Left colon (tissue), 2 donors: ENCODE results near the gene LY6G6C. TPM values are rescaled to one million over a fixed set of nuclear protein-coding genes. Genes with fewer than 3 reads are reported as not detected.

Source experiments
- ATAC-seq: fragments of 200-7000 bp; cut with Tn5 transposase; one replicate; pipeline ENCODE4 v1.9.1; 2020; ENCODE audit warnings: mild to moderate bottlenecking, moderate library complexity
- DNase-seq, 2 donors: peaks; one replicate each; pipeline ENCODE4 v3.0.0-alpha.2; 2020
- intact Hi-C, 2 donors: fragments of 100-400 bp; cut with DNase I in 1 of 2; cut with micrococcal nuclease in 1 of 2; formaldehyde crosslinking; loops; one replicate each; pipeline versions ENCODE4 v1.11.2 to v1.14.0; 2022; cut with DNase I, micrococcal nuclease
- total RNA-seq, 2 donors: library from RNA; stranded (reverse); fragmentation: NEBNext Ultra II Directional; extraction: Animal tissue kit (Norgen Biotek cat#: 25700); gene quantifications; one replicate each; pipeline ENCODE4 v1.2.1, GENCODE V29; 2021
- donor health status: DM: no; HTN: no; CAD: no.
- donor health status: DM: yes; HTN: yes; CAD: no.

LY6G6C gene
- total RNA-seq, 2 donors from 2014 or later, result not detected

GRCh38 chr6:31749301-31750036 is 27.9 kb upstream of the LY6G6C start:
- no peak for DNase-seq
- intact Hi-C loops, result no loop called here
- no peak for ATAC-seq

GRCh38 chr6:31744422-31744821 is 22.9 kb upstream of the LY6G6C start:
- ATAC-seq (no peak), DNase-seq (no peak)
- intact Hi-C loops, result no loop called here

GRCh38 chr6:31742894-31743293 is 21.3 kb upstream of the LY6G6C start:
- intact Hi-C loops, result no loop called here
- ATAC-seq (no peak), DNase-seq (no peak)

- ATAC-seq (no peak), DNase-seq (no peak)
- intact Hi-C loops, result no loop called here
Observed at GRCh38 chr6:31741815-31742214, 20.3 kb upstream of the LY6G6C start.

GRCh38 chr6:31740397-31741223 is 19.1 kb upstream of the LY6G6C start:
- no peak for DNase-seq
- intact Hi-C loops, result no loop called here
- ATAC-seq, result peak; percentile 2

- intact Hi-C loops, result loop anchor here in 1 of 2 donors (5.0 kb wide), 1 partner anchor 92 kb away; no protein-coding TSS in a partner anchor
- ATAC-seq, result peak; percentile 67
Observed at GRCh38 chr6:31739639-31740396, 18.3 kb upstream of the LY6G6C start, which contains the start of gene MSH5. Gene MSH5 (plus strand): TSS chr6:31740005. CDS start chr6:31740467, 462 bp downstream.

GRCh38 chr6:31737991-31738979 is 16.7 kb upstream of the LY6G6C start:
- peak; percentile 45 for ATAC-seq
- DNase-seq, result peak; percentile 82 to 85
- intact Hi-C loops, result loop anchor here in 1 of 2 donors (5.0 kb wide), 1 partner anchor 94 kb away; no protein-coding TSS in a partner anchor

More at GRCh38 chr6:31739639-31740396, 18.3 kb upstream of the LY6G6C start, which contains the start of gene MSH5:
- peak; percentile 97 to 99 for DNase-seq

GRCh38 chr6:31737315-31737990 is 15.9 kb upstream of the LY6G6C start:
- ATAC-seq (peak; percentile 5), DNase-seq (peak; percentile 58 to 71)
- intact Hi-C loops, result loop anchor here in 1 of 2 donors (5.0 kb wide), 1 partner anchor 95 kb away; no protein-coding TSS in a partner anchor

- intact Hi-C loops, result loop anchor here in 1 of 2 donors (5.0 kb wide), 1 partner anchor 95 kb away; no protein-coding TSS in a partner anchor
- ATAC-seq (no peak), DNase-seq (peak in 1 of 2 donors; percentile 46)
Observed at GRCh38 chr6:31736768-31737314, 15.3 kb upstream of the LY6G6C start.

GRCh38 chr6:31736021-31736767 is 14.6 kb upstream of the LY6G6C start, which contains the start of gene CLIC1:
Gene CLIC1 (minus strand): TSS chr6:31736530. CDS start chr6:31736300, 230 bp downstream.
- DNase-seq (peak; percentile 89 to 93), ATAC-seq (peak; percentile 44)
- intact Hi-C loops, result loop anchor here in 1 of 2 donors (5.0 kb wide), 1 partner anchor 96 kb away; no protein-coding TSS in a partner anchor

- intact Hi-C loops, result loop anchor here in 1 of 2 donors (5.0 kb wide), 1 partner anchor 97 kb away; no protein-coding TSS in a partner anchor
- ATAC-seq (peak; percentile 34), DNase-seq (peak; percentile 76 to 79)
Observed at GRCh38 chr6:31734821-31735406, 13.4 kb upstream of the LY6G6C start.

- DNase-seq (no peak), ATAC-seq (no peak)
- intact Hi-C loops, result no loop called here
Observed at GRCh38 chr6:31734247-31734820, 12.8 kb upstream of the LY6G6C start.

- intact Hi-C loops, result no loop called here
- no peak for ATAC-seq
- DNase-seq, result no peak
Observed at GRCh38 chr6:31733734-31734133, 12.2 kb upstream of the LY6G6C start.

- ATAC-seq (no peak), DNase-seq (no peak)
- intact Hi-C loops, result no loop called here
Observed at GRCh38 chr6:31732029-31732428, 10.5 kb upstream of the LY6G6C start.

- intact Hi-C loops, result no loop called here
- DNase-seq (no peak), ATAC-seq (no peak)
Observed at GRCh38 chr6:31730631-31731086, 9.1 kb upstream of the LY6G6C start.
